Astrocyte (in vitro differentiated cells and primary cell): ENCODE data around the gene FARS2. TPM values are rescaled to one million over a fixed set of nuclear protein-coding genes. Genes with fewer than 3 reads are reported as not detected.

ENCODE experiments used
- DNase-seq: peaks from one replicate; pipeline ENCODE4 v3.0.0-alpha.2; 2010; ENCODE audit warnings: low read depth
- FAIRE-seq: peaks from 2 replicates; lab custom pipeline; 2011; peaks lifted over from hg19 to GRCh38; lab: Jason Lieb, UNC
- H2AFZ ChIP-seq: 2 replicates; pipeline ENCODE4 v1.6.0; 2012; ENCODE audit warnings: low read depth, low read length, inconsistent platforms
- H3K27ac ChIP-seq: 2 replicates; pipeline ENCODE4 v1.5.1; 2011; ENCODE audit warnings: low read depth, low read length, inconsistent platforms
- H3K27me3 ChIP-seq: 2 replicates; pipeline ENCODE4 v1.6.0; 2011; ENCODE audit warnings: low read length, inconsistent platforms; ENCODE audit not compliant: insufficient read depth
- H3K36me3 ChIP-seq: 2 replicates; pipeline ENCODE4 v1.5.1; 2011; ENCODE audit warnings: low read length, inconsistent platforms; ENCODE audit not compliant: insufficient read depth
- H3K4me1 ChIP-seq: 2 replicates; pipeline ENCODE4 v1.5.1; 2011; ENCODE audit warnings: low read length, inconsistent platforms; ENCODE audit not compliant: insufficient read depth
- H3K4me2 ChIP-seq: 2 replicates; pipeline ENCODE4 v1.6.0; 2012; ENCODE audit warnings: low read length, inconsistent platforms
- H3K4me3 ChIP-seq: 2 replicates; pipeline ENCODE4 v1.5.1; 2011; ENCODE audit warnings: low read depth, mild to moderate bottlenecking, low read length, inconsistent platforms; ENCODE audit not compliant: insufficient read depth
- H3K79me2 ChIP-seq: 2 replicates; pipeline ENCODE4 v1.6.0; 2012; ENCODE audit warnings: mild to moderate bottlenecking, low read length, inconsistent platforms; ENCODE audit not compliant: insufficient read depth
- H3K9ac ChIP-seq: 2 replicates; pipeline ENCODE4 v1.6.0; 2012; ENCODE audit warnings: mild to moderate bottlenecking, low read length, inconsistent platforms
- H3K9me3 ChIP-seq: 2 replicates; pipeline ENCODE4 v1.5.1; 2012; ENCODE audit warnings: low read depth, mild to moderate bottlenecking, low read length, inconsistent platforms; ENCODE audit not compliant: insufficient read depth
- H4K20me1 ChIP-seq: 2 replicates; pipeline ENCODE4 v1.6.0; 2012; ENCODE audit warnings: low read length, inconsistent platforms; ENCODE audit not compliant: insufficient read depth
- H3K27ac Mint-ChIP-seq: one replicate; pipeline ENCODE4 v1.8.0; 2021; ENCODE audit warnings: mild to moderate bottlenecking, mixed read lengths; ENCODE audit not compliant: unreplicated experiment
- H3K27me3 Mint-ChIP-seq: one replicate; pipeline ENCODE4 v1.8.0; 2021; ENCODE audit warnings: low read depth, mixed read lengths; ENCODE audit not compliant: unreplicated experiment
- H3K36me3 Mint-ChIP-seq: one replicate; pipeline ENCODE4 v1.8.0; 2021; ENCODE audit warnings: low read depth, mixed read lengths; ENCODE audit not compliant: unreplicated experiment
- H3K4me1 Mint-ChIP-seq: one replicate; pipeline ENCODE4 v1.8.0; 2021; ENCODE audit warnings: low read depth, mixed read lengths; ENCODE audit not compliant: unreplicated experiment
- H3K4me3 Mint-ChIP-seq: one replicate; pipeline ENCODE4 v1.8.0; 2021; ENCODE audit warnings: mild to moderate bottlenecking, moderate library complexity, mixed read lengths; ENCODE audit not compliant: unreplicated experiment
- H3K9me3 Mint-ChIP-seq: one replicate; pipeline ENCODE4 v1.8.0; 2021; ENCODE audit warnings: mild to moderate bottlenecking, mixed read lengths; ENCODE audit not compliant: unreplicated experiment
- EZH2 ChIP-seq: IDR thresholded peaks from 2 replicates; pipeline ENCODE4 v1.6.1; 2012; ENCODE audit warnings: mild to moderate bottlenecking, low read length, inconsistent platforms; ENCODE audit not compliant: insufficient read depth
- total RNA-seq: library from RNA; stranded (reverse); gene quantifications from 2 replicates; pipeline ENCODE4 v1.2.1, GENCODE V29; 2021
- TF ChIP-seq, protein P1 (sequence below): IDR thresholded peaks from 2 replicates; pipeline ENCODE4 v1.5.1; 2011; ENCODE audit warnings: low read depth, mild to moderate bottlenecking, inconsistent platforms, low read length, moderate library complexity; ENCODE audit not compliant: insufficient read depth

FARS2 gene
- total RNA-seq, 1 donor from 2014 or later = 13.3 TPM

DNA sequence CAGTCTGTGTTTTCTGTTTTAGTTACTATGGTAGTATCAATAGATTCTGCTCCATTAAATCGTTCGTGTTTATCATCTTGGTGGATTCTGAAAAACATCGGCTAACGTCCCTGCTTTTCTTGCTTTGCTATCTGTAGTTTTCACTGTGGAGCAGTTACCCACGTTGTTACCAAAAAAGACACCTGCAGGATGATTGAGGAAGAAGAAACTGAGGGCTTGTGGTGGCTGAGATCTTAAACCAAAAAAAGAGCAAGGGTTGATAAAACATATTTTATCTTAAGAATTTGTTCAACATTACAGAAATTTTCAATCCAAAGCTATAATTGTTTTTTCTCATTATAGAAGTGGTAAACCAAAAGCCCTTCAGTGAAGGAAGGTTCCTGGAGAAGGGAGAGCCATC, 166.3 kb downstream of the FARS2 start:
- FAIRE-seq = no peak
- Mint-ChIP-seq H3K4me3 (no peak overlapping the region), H3K9me3 (no peaks in the 10 kb centered on the region), H3K4me1 (peaks cover 9% of the 10 kb centered on the region), H3K36me3 (peaks cover 1% of the 10 kb centered on the region), H3K27ac (no peak overlapping the region), H3K27me3 (no peaks in the 10 kb centered on the region)
- no peak overlapping the region for H3K9ac ChIP-seq
- no peak for DNase-seq
- H3K4me3 ChIP-seq = no peak overlapping the region
- H3K79me2 ChIP-seq = no peaks in the 10 kb centered on the region
- no peak for TF ChIP-seq EZH2
- TF ChIP-seq, protein P1, sequence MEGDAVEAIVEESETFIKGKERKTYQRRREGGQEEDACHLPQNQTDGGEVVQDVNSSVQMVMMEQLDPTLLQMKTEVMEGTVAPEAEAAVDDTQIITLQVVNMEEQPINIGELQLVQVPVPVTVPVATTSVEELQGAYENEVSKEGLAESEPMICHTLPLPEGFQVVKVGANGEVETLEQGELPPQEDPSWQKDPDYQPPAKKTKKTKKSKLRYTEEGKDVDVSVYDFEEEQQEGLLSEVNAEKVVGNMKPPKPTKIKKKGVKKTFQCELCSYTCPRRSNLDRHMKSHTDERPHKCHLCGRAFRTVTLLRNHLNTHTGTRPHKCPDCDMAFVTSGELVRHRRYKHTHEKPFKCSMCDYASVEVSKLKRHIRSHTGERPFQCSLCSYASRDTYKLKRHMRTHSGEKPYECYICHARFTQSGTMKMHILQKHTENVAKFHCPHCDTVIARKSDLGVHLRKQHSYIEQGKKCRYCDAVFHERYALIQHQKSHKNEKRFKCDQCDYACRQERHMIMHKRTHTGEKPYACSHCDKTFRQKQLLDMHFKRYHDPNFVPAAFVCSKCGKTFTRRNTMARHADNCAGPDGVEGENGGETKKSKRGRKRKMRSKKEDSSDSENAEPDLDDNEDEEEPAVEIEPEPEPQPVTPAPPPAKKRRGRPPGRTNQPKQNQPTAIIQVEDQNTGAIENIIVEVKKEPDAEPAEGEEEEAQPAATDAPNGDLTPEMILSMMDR = no peak
- no peaks in the 10 kb centered on the region for H3K4me1 ChIP-seq
- H3K4me2 ChIP-seq = no peak overlapping the region
- no peak overlapping the region for H2AFZ ChIP-seq
- H3K9me3 ChIP-seq = no peaks in the 10 kb centered on the region
- no peaks in the 10 kb centered on the region for H3K36me3 ChIP-seq
- H3K27ac ChIP-seq = no peak overlapping the region
- peaks cover 12% of the 10 kb centered on the region for H4K20me1 ChIP-seq
- H3K27me3 ChIP-seq = no peaks in the 10 kb centered on the region

DNA sequence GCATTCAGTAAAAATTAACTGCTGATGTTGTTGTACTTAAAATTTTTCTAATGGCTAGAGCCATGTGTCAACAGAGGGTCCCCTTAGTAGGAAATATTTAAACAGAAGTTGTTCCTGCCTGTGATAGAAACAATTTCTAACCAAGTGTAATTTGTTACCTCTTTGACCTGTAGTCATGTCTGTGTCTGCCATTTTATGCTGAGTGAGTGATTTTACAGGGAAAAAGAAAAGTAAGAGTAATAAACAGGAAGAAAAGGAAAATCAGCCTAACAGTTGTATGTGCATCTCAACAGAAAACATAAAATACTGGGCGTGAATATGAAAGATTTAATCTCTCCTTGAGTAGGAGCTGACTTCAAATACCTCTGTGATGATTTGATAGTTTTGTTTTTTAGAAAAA, 172.0 kb downstream of the FARS2 start:
- Histone ChIP-seq H3K4me3 (no peak overlapping the region), H4K20me1 (no peaks in the 10 kb centered on the region), H3K9me3 (no peaks in the 10 kb centered on the region), H3K27me3 (no peaks in the 10 kb centered on the region), H3K4me1 (peaks cover 12% of the 10 kb centered on the region), H3K79me2 (no peaks in the 10 kb centered on the region), H3K4me2 (no peak overlapping the region), H2AFZ (no peak overlapping the region), H3K9ac (no peak overlapping the region), H3K36me3 (no peaks in the 10 kb centered on the region), H3K27ac (no peak overlapping the region)
- Mint-ChIP-seq H3K27me3 (no peaks in the 10 kb centered on the region), H3K9me3 (no peaks in the 10 kb centered on the region), H3K4me3 (no peak overlapping the region), H3K36me3 (peaks cover 6% of the 10 kb centered on the region), H3K27ac (no peak overlapping the region), H3K4me1 (peaks cover 6% of the 10 kb centered on the region)
- no peak for FAIRE-seq
- DNase-seq = no peak
- TF ChIP-seq, protein P1 = no peak
- TF ChIP-seq EZH2 = no peak

DNA sequence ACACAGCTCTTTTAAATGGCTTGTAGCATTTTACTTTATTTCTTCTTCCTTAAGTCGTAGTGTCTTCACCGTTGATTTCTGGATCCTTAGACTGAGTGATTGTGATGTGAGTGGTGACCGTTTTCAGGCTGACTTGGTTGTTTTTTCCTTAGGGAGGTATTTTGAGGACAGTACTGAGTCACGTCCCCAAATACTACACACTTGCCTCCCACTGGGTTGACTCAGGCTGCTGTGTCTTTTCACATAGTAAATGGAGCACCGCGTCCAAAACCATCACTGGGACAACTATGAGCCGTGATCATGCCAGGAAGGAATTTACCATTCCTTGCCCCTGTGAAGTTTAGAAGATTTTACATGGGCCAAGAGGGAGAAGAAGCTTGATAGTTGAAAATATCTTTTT, 174.1 kb downstream of the FARS2 start:
- Histone ChIP-seq H3K79me2 (no peaks in the 10 kb centered on the region), H3K36me3 (no peaks in the 10 kb centered on the region), H3K4me3 (no peak overlapping the region), H3K4me2 (peak overlapping the region; percentile 73), H3K27ac (peak overlapping the region; percentile 23), H3K9ac (peak overlapping the region; percentile 35), H3K4me1 (peaks cover 12% of the 10 kb centered on the region), H2AFZ (no peak overlapping the region), H3K27me3 (no peaks in the 10 kb centered on the region), H3K9me3 (no peaks in the 10 kb centered on the region), H4K20me1 (peaks cover 5% of the 10 kb centered on the region)
- no peak for TF ChIP-seq EZH2
- TF ChIP-seq, protein P1 = no peak
- Mint-ChIP-seq H3K4me3 (no peak overlapping the region), H3K36me3 (peaks cover 6% of the 10 kb centered on the region), H3K27ac (no peak overlapping the region), H3K4me1 (peaks cover 7% of the 10 kb centered on the region), H3K9me3 (no peaks in the 10 kb centered on the region), H3K27me3 (no peaks in the 10 kb centered on the region)
- peak; percentile 77 for DNase-seq
- FAIRE-seq = peak; percentile 95
